Nephron (organoid): ENCODE data around the gene MAP3K6.

Source experiments
- H3K27ac Mint-ChIP-seq, 3 experiments: 2 replicates each; pipeline ENCODE4 v1.8.0; 2020; ENCODE audit warnings: mixed read lengths in 3 of 3, mild to moderate bottlenecking in 2 of 3, moderate library complexity in 1 of 3
- H3K27me3 Mint-ChIP-seq: 2 replicates; pipeline ENCODE4 v1.8.0; 2021; ENCODE audit warnings: low read depth, mild to moderate bottlenecking, moderate library complexity, mixed read lengths
- H3K36me3 Mint-ChIP-seq: 2 replicates; pipeline ENCODE4 v1.8.0; 2020; ENCODE audit warnings: low read depth, mixed read lengths
- H3K4me1 Mint-ChIP-seq: 2 replicates; pipeline ENCODE4 v1.8.0; 2020; ENCODE audit warnings: mixed read lengths
- H3K4me3 Mint-ChIP-seq, 3 experiments: 2 replicates each; pipeline ENCODE4 v1.8.0; 2020; ENCODE audit warnings: mild to moderate bottlenecking in 3 of 3, mixed read lengths in 3 of 3, moderate library complexity in 2 of 3
- H3K9me3 Mint-ChIP-seq: 2 replicates; pipeline ENCODE4 v1.8.0; 2020; ENCODE audit warnings: mixed read lengths
- CTCF ChIP-seq, 3 experiments: fragments of 200-600 bp; sonication (generic); IDR thresholded peaks; one replicate each; pipeline ENCODE4 v1.5.0; 2021; ENCODE audit warnings: antibody characterized with exemption in 3 of 3; ENCODE audit not compliant: unreplicated experiment in 3 of 3

Gene MAP3K6

GRCh38 chr1:27356619-27357280 lies 10.0 kb downstream of the MAP3K6 start:
- H3K4me3 Mint-ChIP-seq, result no peak overlapping the region
- H3K4me1 Mint-ChIP-seq, result peaks cover 7% of the 10 kb centered on the region
- no peaks in the 10 kb centered on the region for H3K9me3 Mint-ChIP-seq
- peaks cover 31% of the 10 kb centered on the region for H3K27me3 Mint-ChIP-seq
- TF ChIP-seq CTCF (IDR thresholded peaks at IDR 0.05; ENCODE audit: unreplicated experiment in 3 of 3), result no peak
- no peak overlapping the region for H3K27ac Mint-ChIP-seq
- peaks cover 8% of the 10 kb centered on the region for H3K36me3 Mint-ChIP-seq

GRCh38 chr1:27356277-27356618 lies 10.5 kb downstream of the MAP3K6 start:
- Mint-ChIP-seq H3K4me3 (no peak overlapping the region), H3K4me1 (peaks cover 7% of the 10 kb centered on the region), H3K27ac (no peak overlapping the region), H3K36me3 (peaks cover 8% of the 10 kb centered on the region), H3K27me3 (peaks cover 35% of the 10 kb centered on the region), H3K9me3 (no peaks in the 10 kb centered on the region)
- TF ChIP-seq CTCF (IDR thresholded peaks at IDR 0.05; ENCODE audit: unreplicated experiment in 3 of 3), result no peak

- Mint-ChIP-seq H3K4me3 (no peak overlapping the region), H3K27me3 (peaks cover 33% of the 10 kb centered on the region), H3K36me3 (peaks cover 8% of the 10 kb centered on the region), H3K9me3 (no peaks in the 10 kb centered on the region), H3K4me1 (peaks cover 7% of the 10 kb centered on the region), H3K27ac (no peak overlapping the region)
- no peak for TF ChIP-seq CTCF (IDR thresholded peaks at IDR 0.05; ENCODE audit: unreplicated experiment in 3 of 3)
These were observed 11.1 kb downstream of the MAP3K6 start for GRCh38 chr1:27355683-27356082.

- TF ChIP-seq CTCF (IDR thresholded peaks at IDR 0.05; ENCODE audit: unreplicated experiment in 3 of 3), result no peak
- Mint-ChIP-seq H3K9me3 (no peaks in the 10 kb centered on the region), H3K36me3 (peaks cover 5% of the 10 kb centered on the region), H3K4me3 (no peak overlapping the region), H3K27me3 (peaks cover 21% of the 10 kb centered on the region), H3K27ac (no peak overlapping the region), H3K4me1 (no peaks in the 10 kb centered on the region)
These were observed 13.1 kb downstream of the MAP3K6 start for GRCh38 chr1:27353629-27354028.

GRCh38 chr1:27353166-27353565 lies 13.6 kb downstream of the MAP3K6 start:
- Mint-ChIP-seq H3K9me3 (no peaks in the 10 kb centered on the region), H3K4me1 (no peaks in the 10 kb centered on the region), H3K4me3 (no peak overlapping the region), H3K27me3 (peaks cover 23% of the 10 kb centered on the region), H3K36me3 (peaks cover 5% of the 10 kb centered on the region), H3K27ac (no peak overlapping the region)
- TF ChIP-seq CTCF (IDR thresholded peaks at IDR 0.05; ENCODE audit: unreplicated experiment in 3 of 3), result no peak

GRCh38 chr1:27351541-27352107 lies 15.1 kb downstream of the MAP3K6 start:
- Mint-ChIP-seq H3K4me1 (no peaks in the 10 kb centered on the region), H3K27me3 (peaks cover 29% of the 10 kb centered on the region), H3K36me3 (peaks cover 5% of the 10 kb centered on the region), H3K9me3 (no peaks in the 10 kb centered on the region), H3K27ac (peak overlapping the region in 2 of 3 experiments; percentile 19 to 44), H3K4me3 (peak overlapping the region; percentile 74 to 80 (median 74))
- no peak for TF ChIP-seq CTCF (IDR thresholded peaks at IDR 0.05; ENCODE audit: unreplicated experiment in 3 of 3)
